Measurements from ENCODE around the gene SCD5.

GRCh38 chr4:82680834-82681233 lies 117.8 kb downstream of the SCD5 start:
- TF ChIP-seq CTCF (IDR thresholded peaks at IDR 0.05) (no peak), EZH2 (IDR thresholded peaks at IDR 0.05) (no peak)
